Measurements from ENCODE around the gene TRHDE.

DNA sequence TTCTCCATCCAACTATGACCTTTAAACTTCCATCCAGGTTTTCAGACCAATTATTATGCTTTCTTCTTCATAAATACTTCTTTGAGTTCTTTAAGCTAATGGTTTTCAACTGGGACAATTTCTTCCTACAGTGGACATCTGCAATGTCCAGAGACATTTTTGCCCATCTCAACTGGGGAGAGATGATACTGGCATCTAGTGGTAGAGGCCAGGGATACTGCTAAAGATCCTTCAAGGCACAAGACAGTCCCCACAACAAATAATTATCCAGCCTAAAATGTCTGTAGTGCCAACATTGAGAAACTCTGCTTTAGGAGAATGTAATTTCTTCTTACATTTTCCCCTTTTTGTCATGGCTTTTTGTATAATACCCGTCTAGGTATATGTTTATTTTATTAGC lies 10.6 kb downstream of the TRHDE start:
- TF ChIP-seq, protein P1, sequence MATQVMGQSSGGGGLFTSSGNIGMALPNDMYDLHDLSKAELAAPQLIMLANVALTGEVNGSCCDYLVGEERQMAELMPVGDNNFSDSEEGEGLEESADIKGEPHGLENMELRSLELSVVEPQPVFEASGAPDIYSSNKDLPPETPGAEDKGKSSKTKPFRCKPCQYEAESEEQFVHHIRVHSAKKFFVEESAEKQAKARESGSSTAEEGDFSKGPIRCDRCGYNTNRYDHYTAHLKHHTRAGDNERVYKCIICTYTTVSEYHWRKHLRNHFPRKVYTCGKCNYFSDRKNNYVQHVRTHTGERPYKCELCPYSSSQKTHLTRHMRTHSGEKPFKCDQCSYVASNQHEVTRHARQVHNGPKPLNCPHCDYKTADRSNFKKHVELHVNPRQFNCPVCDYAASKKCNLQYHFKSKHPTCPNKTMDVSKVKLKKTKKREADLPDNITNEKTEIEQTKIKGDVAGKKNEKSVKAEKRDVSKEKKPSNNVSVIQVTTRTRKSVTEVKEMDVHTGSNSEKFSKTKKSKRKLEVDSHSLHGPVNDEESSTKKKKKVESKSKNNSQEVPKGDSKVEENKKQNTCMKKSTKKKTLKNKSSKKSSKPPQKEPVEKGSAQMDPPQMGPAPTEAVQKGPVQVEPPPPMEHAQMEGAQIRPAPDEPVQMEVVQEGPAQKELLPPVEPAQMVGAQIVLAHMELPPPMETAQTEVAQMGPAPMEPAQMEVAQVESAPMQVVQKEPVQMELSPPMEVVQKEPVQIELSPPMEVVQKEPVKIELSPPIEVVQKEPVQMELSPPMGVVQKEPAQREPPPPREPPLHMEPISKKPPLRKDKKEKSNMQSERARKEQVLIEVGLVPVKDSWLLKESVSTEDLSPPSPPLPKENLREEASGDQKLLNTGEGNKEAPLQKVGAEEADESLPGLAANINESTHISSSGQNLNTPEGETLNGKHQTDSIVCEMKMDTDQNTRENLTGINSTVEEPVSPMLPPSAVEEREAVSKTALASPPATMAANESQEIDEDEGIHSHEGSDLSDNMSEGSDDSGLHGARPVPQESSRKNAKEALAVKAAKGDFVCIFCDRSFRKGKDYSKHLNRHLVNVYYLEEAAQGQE (IDR thresholded peaks at IDR 0.05; ENCODE audit: insufficient read depth in 1 of 2, low read depth in 2 of 2, low read length in 1 of 2): no peak
- TF ChIP-seq, protein P2, sequence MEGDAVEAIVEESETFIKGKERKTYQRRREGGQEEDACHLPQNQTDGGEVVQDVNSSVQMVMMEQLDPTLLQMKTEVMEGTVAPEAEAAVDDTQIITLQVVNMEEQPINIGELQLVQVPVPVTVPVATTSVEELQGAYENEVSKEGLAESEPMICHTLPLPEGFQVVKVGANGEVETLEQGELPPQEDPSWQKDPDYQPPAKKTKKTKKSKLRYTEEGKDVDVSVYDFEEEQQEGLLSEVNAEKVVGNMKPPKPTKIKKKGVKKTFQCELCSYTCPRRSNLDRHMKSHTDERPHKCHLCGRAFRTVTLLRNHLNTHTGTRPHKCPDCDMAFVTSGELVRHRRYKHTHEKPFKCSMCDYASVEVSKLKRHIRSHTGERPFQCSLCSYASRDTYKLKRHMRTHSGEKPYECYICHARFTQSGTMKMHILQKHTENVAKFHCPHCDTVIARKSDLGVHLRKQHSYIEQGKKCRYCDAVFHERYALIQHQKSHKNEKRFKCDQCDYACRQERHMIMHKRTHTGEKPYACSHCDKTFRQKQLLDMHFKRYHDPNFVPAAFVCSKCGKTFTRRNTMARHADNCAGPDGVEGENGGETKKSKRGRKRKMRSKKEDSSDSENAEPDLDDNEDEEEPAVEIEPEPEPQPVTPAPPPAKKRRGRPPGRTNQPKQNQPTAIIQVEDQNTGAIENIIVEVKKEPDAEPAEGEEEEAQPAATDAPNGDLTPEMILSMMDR (IDR thresholded peaks at IDR 0.05): peak; percentile 68

All from Panc1 (cell line).